ENCODE data around the gene NXF3. TPM values are rescaled to one million over a fixed set of nuclear protein-coding genes. Genes with fewer than 3 reads are reported as not detected.
"Not testable (repeated sequence)": the region's sequence is repeated elsewhere in the genome, so short reads cannot be mapped to it uniquely, and the experiment has no call there.

NXF3 gene, protein sequence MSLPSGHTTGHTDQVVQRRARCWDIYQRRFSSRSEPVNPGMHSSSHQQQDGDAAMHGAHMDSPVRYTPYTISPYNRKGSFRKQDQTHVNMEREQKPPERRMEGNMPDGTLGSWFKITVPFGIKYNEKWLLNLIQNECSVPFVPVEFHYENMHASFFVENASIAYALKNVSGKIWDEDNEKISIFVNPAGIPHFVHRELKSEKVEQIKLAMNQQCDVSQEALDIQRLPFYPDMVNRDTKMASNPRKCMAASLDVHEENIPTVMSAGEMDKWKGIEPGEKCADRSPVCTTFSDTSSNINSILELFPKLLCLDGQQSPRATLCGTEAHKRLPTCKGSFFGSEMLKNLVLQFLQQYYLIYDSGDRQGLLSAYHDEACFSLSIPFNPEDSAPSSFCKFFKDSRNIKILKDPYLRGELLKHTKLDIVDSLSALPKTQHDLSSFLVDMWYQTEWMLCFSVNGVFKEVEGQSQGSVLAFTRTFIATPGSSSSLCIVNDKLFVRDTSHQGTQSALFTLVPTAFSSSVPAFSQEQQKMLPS
- total RNA-seq, result not detected

- DNase-seq, result no peak
- CTCF ChIA-PET, result no interaction called here
- no peaks in the 10 kb centered on the region for H3K9me3 Mint-ChIP-seq (ENCODE audit: insufficient read depth)
- H3K4me1 Mint-ChIP-seq (ENCODE audit: low read depth), result no peaks in the 10 kb centered on the region
- H3K27ac Mint-ChIP-seq, result no peak within 1 kb of the TSS
- POLR2A ChIA-PET, result no interaction called here
- H3K27me3 Mint-ChIP-seq (ENCODE audit: low read depth), result no peaks in the 10 kb centered on the region
- no peak within 1 kb of the TSS for H3K4me3 Mint-ChIP-seq
- H3K36me3 Mint-ChIP-seq (ENCODE audit: low read depth), result no peaks in the 10 kb centered on the region
- no peak for ATAC-seq
These were observed at the start of gene NXF3 for GRCh38 chrX:103092942-103093341. NXF3 (minus strand) TSS chrX:103093143; CDS start chrX:103093023, 120 bp downstream.

DNA sequence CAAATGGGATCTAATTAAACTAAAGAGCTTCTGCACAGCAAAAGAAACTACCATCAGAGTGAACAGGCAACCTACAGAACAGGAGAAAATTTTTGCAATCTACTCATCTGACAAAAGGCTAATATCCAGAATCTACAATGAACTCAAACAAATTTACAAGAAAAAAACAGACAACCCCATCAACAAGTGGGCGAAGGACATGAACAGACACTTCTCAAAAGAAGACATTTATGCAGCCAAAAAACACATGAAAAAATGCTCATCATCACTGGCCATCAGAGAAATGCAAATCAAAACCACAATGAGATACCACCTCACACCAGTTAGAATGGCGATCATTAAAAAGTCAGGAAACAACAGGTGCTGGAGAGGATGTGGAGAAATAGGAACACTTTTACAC is 43.6 kb upstream of the NXF3 start:
- H3K4me1 Mint-ChIP-seq (ENCODE audit: low read depth); DNase-seq; CTCF ChIA-PET; H3K9me3 Mint-ChIP-seq (ENCODE audit: insufficient read depth); POLR2A ChIA-PET; ATAC-seq; H3K27me3 Mint-ChIP-seq (ENCODE audit: low read depth); H3K27ac Mint-ChIP-seq; H3K4me3 Mint-ChIP-seq; H3K36me3 Mint-ChIP-seq (ENCODE audit: low read depth): not testable (repeated sequence)

DNA sequence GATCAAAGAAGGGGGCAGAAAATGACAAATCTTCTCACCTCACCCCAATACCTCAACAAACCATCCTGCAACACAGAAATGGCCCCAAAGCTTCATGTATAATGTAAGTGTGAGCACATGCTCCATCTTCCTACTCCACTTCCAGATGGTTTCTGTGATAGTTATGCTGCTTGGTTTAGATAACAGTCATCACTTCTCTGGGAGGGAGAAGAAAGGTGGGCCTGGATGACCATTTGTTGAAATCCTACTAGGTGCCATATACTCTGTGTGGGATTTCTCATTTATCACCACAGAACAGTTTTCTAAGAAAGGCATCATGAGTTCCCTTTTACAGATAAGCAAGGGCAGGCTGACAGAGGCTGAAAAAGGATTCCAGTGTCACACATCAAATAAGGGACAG is 31.3 kb upstream of the NXF3 start:
- H3K9me3 Mint-ChIP-seq (ENCODE audit: insufficient read depth), result no peaks in the 10 kb centered on the region

GRCh38 chrX:103120748-103121147 is 27.8 kb upstream of the NXF3 start:
- no peak for ATAC-seq
- Mint-ChIP-seq H3K4me3 (no peak overlapping the region), H3K4me1 (ENCODE audit: low read depth) (no peaks in the 10 kb centered on the region), H3K27ac (no peak overlapping the region), H3K36me3 (ENCODE audit: low read depth) (no peaks in the 10 kb centered on the region), H3K9me3 (ENCODE audit: insufficient read depth) (no peaks in the 10 kb centered on the region), H3K27me3 (ENCODE audit: low read depth) (no peaks in the 10 kb centered on the region)
- DNase-seq, result no peak
- POLR2A ChIA-PET, result no interaction called here
- CTCF ChIA-PET, result no interaction called here

More for the DNA sequence above, 31.3 kb upstream of the NXF3 start:
- Mint-ChIP-seq H3K27me3 (ENCODE audit: low read depth) (no peaks in the 10 kb centered on the region), H3K27ac (no peak overlapping the region), H3K36me3 (ENCODE audit: low read depth) (no peaks in the 10 kb centered on the region), H3K4me1 (ENCODE audit: low read depth) (peaks cover 5% of the 10 kb centered on the region), H3K4me3 (no peak overlapping the region)
- ATAC-seq, result no peak
- DNase-seq, result no peak
- POLR2A ChIA-PET, result no interaction called here
- CTCF ChIA-PET, result no interaction called here

DNA sequence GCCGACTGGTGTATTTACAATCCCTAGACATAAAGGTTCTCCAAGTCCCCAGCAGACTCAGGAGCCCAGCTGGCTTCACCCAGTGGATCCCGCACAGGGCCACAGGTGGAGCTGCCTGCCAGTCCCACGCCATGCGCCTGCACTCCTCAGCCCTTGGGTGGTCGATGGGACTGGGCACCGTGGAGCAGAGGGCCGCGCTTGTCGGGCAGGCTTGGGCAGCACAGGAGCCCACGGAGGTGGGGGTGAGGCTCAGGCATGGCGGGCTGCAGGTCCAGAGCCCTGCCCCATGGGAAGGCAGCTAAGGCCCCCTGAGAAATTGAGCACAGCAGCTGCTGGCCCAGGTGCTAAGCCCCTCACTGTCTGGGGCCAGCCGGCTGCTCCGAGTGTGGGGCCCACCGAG is 24.0 kb upstream of the NXF3 start:
- H3K4me1 Mint-ChIP-seq (ENCODE audit: low read depth); H3K27ac Mint-ChIP-seq; POLR2A ChIA-PET; H3K9me3 Mint-ChIP-seq (ENCODE audit: insufficient read depth); H3K36me3 Mint-ChIP-seq (ENCODE audit: low read depth); CTCF ChIA-PET; ATAC-seq; H3K4me3 Mint-ChIP-seq; DNase-seq; H3K27me3 Mint-ChIP-seq (ENCODE audit: low read depth): not testable (repeated sequence)

DNA sequence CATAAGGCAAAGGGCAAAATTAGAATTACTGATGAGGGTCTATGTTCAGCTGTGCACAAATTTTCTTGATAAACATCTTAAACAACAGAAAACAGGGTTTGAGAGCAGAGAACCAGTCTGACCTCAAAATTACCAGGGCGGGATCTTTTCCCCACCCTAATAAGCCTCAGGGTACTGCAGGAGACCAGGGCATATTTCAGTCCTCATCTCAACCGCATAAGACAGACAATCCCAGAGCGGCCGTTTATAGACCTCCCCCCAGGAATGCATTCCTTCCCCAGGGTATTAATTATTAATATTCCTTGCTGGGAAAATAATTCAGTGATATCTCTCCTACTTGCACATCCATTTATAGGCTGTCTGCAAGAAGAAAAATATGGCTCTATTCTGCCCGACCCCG is 16.6 kb upstream of the NXF3 start:
- POLR2A ChIA-PET; DNase-seq; ATAC-seq; H3K9me3 Mint-ChIP-seq (ENCODE audit: insufficient read depth); CTCF ChIA-PET; H3K36me3 Mint-ChIP-seq (ENCODE audit: low read depth); H3K27ac Mint-ChIP-seq; H3K27me3 Mint-ChIP-seq (ENCODE audit: low read depth); H3K4me3 Mint-ChIP-seq; H3K4me1 Mint-ChIP-seq (ENCODE audit: low read depth): not testable (repeated sequence)

GRCh38 chrX:103107836-103108235 is 14.9 kb upstream of the NXF3 start:
- Mint-ChIP-seq H3K27ac (no peak overlapping the region), H3K4me3 (no peak overlapping the region), H3K27me3 (ENCODE audit: low read depth) (no peaks in the 10 kb centered on the region), H3K9me3 (ENCODE audit: insufficient read depth) (no peaks in the 10 kb centered on the region), H3K36me3 (ENCODE audit: low read depth) (no peaks in the 10 kb centered on the region), H3K4me1 (ENCODE audit: low read depth) (no peaks in the 10 kb centered on the region)
- no peak for DNase-seq
- ATAC-seq, result no peak
- POLR2A ChIA-PET, result no interaction called here
- CTCF ChIA-PET, result no interaction called here

DNA sequence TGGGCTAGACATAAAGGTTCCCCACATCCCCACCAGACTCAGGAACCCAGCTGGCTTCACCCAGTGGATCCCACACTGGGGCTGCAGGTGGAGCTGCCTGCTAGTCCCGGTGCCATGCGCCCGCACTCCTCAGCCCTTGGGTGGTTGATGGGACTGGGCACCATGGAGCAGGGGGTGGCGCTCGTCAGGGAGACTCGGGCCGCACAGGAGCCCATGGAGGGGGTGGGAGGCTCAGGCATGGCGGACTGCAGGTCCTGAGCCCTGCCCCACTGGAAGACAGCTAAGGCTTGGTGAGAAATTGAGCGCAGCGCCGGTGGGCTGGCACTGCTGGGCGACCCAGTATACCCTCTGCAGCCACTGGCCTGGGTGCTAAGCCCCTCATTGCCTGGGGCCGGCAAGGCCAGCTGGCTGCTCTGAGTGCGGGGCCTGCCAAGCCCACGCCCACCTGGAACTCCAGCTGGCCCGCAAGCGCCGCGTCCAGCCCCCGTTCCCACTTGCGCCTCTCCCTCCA is 14.3 kb upstream of the NXF3 start:
- H3K9me3 Mint-ChIP-seq (ENCODE audit: insufficient read depth); H3K4me3 Mint-ChIP-seq; H3K27me3 Mint-ChIP-seq (ENCODE audit: low read depth); H3K27ac Mint-ChIP-seq; CTCF ChIA-PET; H3K4me1 Mint-ChIP-seq (ENCODE audit: low read depth); DNase-seq; H3K36me3 Mint-ChIP-seq (ENCODE audit: low read depth); POLR2A ChIA-PET; ATAC-seq: not testable (repeated sequence)

- H3K9me3 Mint-ChIP-seq (ENCODE audit: insufficient read depth); H3K27me3 Mint-ChIP-seq (ENCODE audit: low read depth); H3K4me3 Mint-ChIP-seq; DNase-seq; CTCF ChIA-PET; ATAC-seq; H3K36me3 Mint-ChIP-seq (ENCODE audit: low read depth); POLR2A ChIA-PET; H3K27ac Mint-ChIP-seq; H3K4me1 Mint-ChIP-seq (ENCODE audit: low read depth): not testable (repeated sequence)
These were observed 11.4 kb upstream of the NXF3 start for GRCh38 chrX:103104370-103104769.

DNA sequence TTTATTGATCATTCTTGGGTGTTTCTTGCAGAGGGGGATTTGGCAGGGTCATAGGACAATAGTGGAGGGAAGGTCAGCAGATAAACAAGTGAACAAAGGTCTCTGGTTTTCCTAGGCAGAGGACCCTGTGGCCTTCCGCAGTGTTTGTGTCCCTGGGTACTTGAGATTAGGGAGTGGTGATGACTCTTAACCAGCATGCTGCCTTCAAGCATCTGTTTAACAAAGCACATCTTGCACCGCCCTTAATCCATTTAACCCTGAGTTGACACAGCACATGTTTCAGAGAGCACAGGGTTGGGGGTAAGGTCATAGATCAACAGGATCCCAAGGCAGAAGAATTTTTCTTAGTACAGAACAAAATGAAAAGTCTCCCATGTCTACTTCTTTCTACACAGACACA is 10.9 kb upstream of the NXF3 start:
- DNase-seq; H3K27me3 Mint-ChIP-seq (ENCODE audit: low read depth); POLR2A ChIA-PET; H3K36me3 Mint-ChIP-seq (ENCODE audit: low read depth); ATAC-seq; H3K27ac Mint-ChIP-seq; CTCF ChIA-PET; H3K4me1 Mint-ChIP-seq (ENCODE audit: low read depth); H3K9me3 Mint-ChIP-seq (ENCODE audit: insufficient read depth); H3K4me3 Mint-ChIP-seq: not testable (repeated sequence)

GRCh38 chrX:103101299-103102042 is 8.5 kb upstream of the NXF3 start:
- CTCF ChIA-PET, result no interaction called here
- no peak overlapping the region for H3K4me3 Mint-ChIP-seq

GRCh38 chrX:103100484-103100883 is 7.5 kb upstream of the NXF3 start:
- DNase-seq, result no peak
- ChIA-PET POLR2A (no interaction called here), CTCF (no interaction called here)
- Mint-ChIP-seq H3K27me3 (ENCODE audit: low read depth) (no peaks in the 10 kb centered on the region), H3K9me3 (ENCODE audit: insufficient read depth) (no peaks in the 10 kb centered on the region), H3K36me3 (ENCODE audit: low read depth) (no peaks in the 10 kb centered on the region), H3K4me1 (ENCODE audit: low read depth) (no peaks in the 10 kb centered on the region), H3K27ac (no peak overlapping the region), H3K4me3 (no peak overlapping the region)
- no peak for ATAC-seq

More at GRCh38 chrX:103101299-103102042, 8.5 kb upstream of the NXF3 start:
- H3K4me1 Mint-ChIP-seq (ENCODE audit: low read depth), result no peaks in the 10 kb centered on the region
- H3K27me3 Mint-ChIP-seq (ENCODE audit: low read depth), result no peaks in the 10 kb centered on the region
- ATAC-seq, result no peak
- POLR2A ChIA-PET, result no interaction called here
- H3K27ac Mint-ChIP-seq, result no peak overlapping the region
- H3K9me3 Mint-ChIP-seq (ENCODE audit: insufficient read depth), result no peaks in the 10 kb centered on the region
- H3K36me3 Mint-ChIP-seq (ENCODE audit: low read depth), result no peaks in the 10 kb centered on the region
- no peak for DNase-seq

All from activated CD8-positive, alpha-beta T cell treated with anti-CD3 and anti-CD28 coated beads, Interleukin-2, amount 10 ng/mL, durations not matched to agents 7 days and 5 days (primary cell).